ENCODE data around the gene KCNG1.
"Not testable (repeated sequence)": the region's sequence is repeated elsewhere in the genome, so short reads cannot be mapped to it uniquely, and the experiment has no call there.

KCNG1 gene, protein sequence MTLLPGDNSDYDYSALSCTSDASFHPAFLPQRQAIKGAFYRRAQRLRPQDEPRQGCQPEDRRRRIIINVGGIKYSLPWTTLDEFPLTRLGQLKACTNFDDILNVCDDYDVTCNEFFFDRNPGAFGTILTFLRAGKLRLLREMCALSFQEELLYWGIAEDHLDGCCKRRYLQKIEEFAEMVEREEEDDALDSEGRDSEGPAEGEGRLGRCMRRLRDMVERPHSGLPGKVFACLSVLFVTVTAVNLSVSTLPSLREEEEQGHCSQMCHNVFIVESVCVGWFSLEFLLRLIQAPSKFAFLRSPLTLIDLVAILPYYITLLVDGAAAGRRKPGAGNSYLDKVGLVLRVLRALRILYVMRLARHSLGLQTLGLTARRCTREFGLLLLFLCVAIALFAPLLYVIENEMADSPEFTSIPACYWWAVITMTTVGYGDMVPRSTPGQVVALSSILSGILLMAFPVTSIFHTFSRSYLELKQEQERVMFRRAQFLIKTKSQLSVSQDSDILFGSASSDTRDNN

DNA sequence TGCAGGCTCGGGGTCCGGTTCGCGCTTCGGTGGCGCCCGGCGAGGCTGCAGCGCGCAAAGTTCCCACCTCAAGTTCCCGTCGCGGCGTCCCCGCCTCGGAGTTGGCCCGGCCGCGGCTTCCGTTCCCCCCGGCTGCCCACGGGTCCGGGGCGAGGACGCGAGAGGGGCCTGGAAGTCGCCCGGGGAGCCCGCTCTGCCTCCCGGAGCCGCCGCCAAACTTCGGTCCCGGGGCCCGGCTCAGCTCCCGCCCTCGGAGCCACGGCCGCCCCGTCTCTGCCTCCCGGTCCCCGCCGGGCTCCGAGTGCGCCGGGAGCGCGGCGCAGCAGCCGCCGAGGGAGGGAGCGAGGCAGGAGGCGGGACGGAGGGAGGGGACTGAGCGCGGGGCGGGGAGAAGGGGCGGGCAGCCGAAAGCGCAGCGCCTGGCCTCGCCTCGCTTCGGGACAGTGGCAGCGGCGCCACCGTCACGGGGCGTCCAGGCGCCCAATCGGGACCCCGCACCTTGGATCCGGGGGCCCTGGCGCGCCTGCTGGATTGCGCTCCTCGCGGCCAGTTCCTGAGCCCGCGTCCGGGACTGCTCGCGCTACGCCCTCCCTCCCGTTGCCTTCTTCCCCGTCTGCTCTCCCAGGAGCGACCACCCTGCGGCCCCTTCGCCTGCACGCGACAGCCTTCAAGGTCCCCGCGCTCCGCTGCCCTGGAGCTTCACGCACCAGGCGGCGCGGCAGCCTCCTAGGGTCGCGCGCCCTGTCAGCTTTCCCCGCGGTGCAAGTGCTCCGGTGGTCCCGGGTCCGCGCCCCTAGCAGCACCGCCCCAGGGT lies at the start of gene KCNG1:
TSS of gene KCNG1 (minus strand) at position 305 of the 814 bp plus-strand sequence. CDS start 12,769 bp downstream, outside the sequence.
- peak; percentile 54 for DNase-seq

DNA sequence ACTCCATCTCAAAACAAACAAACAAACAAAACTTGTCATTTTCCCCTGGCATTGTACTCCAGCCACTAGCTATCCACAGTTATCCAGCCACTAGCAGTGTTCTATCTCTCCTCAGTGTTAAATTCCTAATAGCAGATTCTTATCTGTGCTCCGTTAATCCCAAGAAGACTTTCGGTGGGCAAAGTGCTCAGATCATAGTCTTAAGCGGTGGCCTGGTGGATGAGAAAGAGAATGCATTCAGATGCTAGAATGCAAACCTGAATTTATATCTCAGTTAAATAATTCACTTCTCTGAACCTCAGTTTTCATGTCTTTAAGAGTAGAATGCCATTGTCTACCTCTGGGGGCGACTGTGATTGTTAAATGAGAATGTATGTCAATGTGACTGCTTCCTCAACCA lies 47.7 kb upstream of the KCNG1 start:
- no peak for DNase-seq

DNA sequence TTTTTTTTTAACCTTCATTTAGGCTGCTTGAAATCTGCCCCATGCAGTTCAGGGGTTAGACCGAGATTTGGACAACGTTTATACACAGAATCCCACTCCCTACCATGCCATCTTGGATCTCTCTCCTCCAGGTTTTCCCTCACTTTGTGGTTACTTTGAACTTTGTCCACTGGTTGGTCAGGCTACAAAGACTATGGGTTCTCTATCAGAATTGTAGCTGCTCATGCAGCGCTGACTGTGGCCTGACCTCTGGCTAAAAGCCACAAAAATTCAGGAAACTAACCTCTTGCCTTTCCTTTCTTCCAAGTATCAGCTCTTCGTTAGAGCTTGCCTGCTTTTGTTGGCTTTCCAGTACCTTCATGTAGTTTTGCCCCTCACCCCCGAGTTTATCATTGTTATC lies 44.9 kb upstream of the KCNG1 start:
- no peak for DNase-seq

DNA sequence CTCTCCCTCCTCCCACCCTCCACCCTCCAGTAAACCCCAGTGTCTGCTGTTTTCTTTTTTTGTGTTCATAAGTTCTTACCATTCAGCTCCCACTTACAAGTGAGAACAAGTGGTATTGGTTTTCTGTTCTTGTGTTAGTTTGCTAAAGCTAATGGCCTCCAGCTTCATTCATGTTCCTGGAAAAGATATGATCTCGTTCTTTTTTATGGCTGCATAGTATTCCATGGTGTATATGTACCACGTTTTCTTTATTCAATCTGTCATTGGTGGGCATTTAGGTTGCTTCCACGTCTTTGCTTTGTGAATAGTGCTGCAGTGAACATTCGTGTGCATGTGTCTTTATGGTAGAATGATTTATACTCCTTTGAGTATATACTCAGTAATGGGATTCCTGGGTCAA lies 42.7 kb upstream of the KCNG1 start:
- no peak for DNase-seq

DNA sequence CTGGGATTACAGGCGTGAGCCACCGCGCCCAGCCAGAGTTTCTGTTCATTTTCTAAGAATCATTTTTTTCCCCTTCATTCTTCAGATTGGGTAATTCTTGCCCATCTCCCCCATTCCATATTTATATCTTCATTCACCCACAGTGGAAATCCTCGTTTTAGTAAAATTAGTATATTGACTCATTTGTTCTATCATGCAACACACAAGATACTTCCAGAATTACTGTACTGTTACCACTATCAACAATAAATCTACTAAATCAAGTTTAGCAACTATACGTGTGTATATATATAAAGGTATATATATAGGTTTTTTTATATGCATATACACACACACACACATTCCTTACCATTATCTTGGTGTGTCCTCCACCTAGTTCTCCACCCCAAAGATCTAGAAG lies 41.2 kb upstream of the KCNG1 start:
- no peak for DNase-seq

DNA sequence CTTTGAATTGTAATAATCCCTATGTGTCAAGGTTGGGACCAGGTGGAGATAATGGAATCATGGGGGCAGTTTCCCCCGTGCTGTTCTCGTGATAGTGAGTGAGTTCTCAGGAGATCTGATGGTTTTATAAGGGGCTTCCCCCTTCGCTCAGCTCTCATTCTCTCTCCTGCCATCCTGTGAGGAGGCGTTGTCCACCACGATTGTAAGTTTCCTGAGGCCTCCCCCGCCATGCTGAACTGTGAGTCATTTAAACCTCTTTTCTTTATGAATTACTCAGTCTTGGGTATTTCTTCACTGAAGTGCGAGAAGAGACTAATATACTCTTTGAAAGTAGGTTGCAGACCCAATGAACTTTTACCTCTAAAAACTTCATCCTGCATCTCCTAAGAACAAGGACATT lies 39.2 kb upstream of the KCNG1 start:
- DNase-seq = peak; percentile 62

DNA sequence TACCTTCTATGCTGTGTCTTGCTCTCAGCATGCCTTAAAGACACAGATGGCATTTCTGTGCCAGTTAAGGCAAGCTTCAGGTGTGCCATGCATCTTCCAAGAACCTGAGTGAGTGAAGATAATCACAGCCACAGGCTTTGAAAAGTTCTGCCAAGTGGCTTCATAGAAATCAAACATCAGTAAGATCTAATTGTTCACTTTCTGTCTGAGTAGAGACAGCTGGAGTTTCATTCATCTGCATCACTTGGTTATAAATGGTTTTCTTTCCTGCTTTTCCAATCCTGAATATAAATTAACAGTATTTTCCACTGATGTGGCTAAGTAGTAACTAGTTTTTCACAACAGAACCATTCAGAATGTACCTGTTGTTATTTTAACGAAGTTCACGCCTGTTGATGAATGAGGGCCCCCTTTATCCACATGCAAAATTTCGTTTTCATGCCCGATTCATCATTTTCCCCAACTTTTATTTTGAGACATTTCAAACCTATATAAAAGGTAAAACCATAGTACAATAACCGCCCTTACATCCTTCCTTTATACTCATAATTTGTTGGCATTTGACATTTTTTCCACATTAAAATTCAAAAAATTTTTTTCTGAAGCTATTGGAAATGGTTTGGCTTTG lies 38.6 kb upstream of the KCNG1 start:
- no peak for DNase-seq

DNA sequence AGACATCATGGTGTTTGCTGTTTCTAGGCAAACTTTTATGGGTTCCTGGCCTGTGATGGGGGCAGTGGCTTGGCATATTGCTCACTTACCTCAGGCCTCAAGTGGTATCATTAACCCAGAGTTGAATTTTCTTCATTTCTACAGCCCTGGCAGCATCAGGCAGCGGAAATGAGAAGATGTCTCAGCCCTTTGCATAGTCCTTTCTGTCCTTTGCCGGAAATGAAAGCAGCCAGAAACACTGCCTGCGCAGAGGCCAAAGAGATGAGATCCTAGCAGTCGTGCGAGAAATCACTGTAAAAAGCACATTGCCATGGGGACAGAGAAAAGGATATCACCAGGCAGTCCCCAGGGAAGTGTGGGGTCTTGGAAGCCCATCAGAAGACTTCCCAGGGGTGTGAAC lies 37.4 kb upstream of the KCNG1 start:
- DNase-seq = no peak

DNA sequence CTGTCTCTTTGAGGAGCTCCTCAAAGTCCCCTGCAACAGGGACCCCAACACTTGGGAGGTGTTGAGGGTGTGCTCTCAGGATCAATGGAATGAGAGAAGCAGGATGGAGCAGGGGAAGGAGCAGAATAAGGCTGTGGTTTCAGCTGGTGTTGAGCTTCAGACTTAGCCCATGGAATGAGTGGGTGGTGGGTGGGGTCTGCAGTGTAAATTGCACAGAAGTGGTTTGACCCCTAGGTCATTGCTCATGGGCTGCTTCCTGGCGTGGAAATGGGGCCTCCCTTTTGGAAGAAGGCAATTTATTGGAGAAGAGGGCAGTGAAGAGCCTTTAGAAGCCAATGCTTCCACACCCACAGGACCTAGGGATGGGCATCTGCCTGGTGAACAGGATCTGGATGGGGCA lies 37.0 kb upstream of the KCNG1 start:
- no peak for DNase-seq

DNA sequence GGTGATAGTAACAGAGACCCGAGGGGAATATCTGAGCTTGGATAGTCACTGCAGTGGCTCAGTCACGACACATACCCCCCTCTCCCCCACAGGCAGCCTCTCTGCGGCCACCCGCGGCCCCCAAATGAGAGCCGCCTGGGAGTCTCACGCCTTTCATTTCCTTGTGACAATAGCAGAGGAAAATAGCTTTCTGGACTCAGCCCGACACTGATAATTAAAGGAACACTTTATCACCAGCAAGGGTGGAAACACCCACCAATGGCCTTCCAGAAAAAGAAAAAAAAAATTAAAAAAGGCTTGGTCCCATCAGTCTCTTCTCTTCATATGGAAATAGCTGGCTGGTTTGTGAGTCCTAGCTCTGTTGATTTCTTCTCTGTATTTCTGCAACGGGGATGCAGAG lies 35.1 kb upstream of the KCNG1 start:
- DNase-seq = no peak

DNA sequence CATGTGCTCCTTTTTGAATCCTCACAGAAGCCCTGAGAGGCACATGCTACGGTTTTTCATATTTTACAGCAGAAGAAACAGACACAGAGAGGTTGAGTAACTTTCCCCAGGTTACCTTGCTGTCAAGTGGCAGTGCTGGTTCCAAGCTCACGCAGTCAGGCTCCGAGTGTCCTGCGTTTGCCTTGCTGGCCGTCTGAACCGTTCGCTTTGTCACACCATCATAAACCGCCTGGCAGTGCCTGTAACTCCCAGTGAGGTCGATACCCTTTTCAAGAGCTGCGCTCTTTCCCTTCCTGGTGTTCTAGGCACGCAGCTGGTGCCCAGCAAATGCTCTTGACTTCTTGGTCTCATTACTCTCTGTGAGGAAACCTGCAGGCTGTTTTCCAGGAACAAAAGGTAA lies 31.3 kb upstream of the KCNG1 start:
- no peak for DNase-seq

DNA sequence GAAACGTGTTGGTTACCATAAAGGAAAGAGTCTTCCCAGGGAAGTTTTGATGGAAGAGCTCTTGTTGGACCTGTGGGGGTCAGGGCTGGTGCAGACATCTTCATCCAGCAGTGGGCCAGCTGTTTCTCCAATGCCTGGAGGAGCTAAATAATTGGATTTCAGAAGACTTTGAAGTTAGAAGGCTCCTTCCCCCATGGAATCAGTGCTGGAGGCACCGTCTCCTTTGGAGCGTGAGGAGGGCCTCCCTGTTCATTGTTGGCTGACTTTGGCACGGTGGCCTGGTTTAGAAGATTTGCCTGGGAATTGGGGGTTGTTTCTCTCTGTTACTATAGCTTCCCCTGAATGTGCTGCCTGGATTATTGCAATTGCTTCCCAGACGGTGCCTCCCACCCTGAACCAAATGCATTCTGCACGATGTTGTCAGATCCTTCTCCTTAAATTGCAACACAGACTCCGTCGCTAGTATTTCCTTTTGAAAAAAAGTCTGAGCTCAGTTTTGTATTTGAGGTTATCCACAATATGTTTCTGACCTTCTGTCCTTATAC lies 27.7 kb upstream of the KCNG1 start:
- no peak for DNase-seq

DNA sequence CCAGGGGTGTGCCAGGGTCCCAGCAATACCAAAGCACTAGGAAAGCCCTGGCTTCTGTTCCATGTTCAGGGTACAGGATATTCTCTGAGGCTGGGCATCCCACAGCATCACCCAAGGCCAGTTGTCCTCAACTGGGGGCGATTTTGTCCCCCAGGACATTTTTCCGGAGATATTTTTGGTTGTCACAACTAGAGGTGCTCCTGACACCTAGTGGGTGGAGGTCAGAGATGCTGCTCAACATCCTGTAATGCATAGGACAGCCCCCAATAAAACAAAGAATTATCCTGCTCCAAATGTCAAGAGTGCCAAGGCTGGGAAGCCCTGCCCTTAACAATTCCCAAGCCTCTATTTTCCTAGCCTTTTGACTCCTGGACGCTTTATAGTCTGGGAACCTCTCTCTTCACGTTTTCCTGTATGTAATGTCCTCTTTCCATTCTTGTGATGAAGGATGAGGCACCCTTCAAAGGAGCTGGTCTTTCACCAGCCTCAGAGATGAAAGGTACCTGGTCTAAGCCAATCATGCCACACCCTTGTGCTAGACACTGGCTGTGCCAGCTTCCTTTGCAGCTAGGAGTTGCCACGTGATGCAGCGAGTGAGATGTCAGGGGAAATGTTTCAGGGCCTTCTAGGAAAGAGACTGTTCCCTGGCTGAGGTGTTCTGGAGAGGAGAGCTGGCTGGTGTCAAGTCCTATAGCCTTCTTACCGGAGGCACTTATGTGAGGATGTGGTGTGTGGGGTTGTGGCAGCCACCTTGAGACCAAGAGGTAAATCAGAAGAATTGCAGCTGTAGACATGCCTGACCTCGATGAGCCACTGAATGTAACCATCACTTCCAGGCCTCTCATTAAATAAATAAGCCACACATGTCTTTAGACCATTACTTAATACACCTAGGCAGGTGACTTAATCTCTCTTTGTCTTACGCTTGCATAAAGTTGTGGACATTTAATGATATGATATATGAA lies 23.4 kb upstream of the KCNG1 start:
- DNase-seq = no peak

DNA sequence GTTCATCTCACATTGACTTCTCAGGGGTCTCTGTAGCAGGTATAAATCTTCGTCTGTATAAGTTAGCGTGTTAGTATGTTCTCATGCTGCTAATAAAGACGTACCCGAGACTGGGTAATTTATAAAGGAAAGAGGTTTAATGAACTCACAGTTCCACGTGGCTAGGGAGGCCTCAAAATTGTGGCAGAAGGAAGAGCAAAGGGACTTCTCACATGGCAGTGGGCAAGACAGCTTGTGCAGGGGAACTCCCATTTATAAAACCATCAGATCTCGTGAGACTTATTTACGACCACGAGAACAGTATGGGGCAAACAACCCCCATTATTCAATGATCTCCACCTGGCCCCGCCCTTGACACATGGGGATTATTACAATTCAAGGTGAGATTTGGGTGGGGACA lies 22.6 kb upstream of the KCNG1 start:
- not testable (repeated sequence) for DNase-seq

DNA sequence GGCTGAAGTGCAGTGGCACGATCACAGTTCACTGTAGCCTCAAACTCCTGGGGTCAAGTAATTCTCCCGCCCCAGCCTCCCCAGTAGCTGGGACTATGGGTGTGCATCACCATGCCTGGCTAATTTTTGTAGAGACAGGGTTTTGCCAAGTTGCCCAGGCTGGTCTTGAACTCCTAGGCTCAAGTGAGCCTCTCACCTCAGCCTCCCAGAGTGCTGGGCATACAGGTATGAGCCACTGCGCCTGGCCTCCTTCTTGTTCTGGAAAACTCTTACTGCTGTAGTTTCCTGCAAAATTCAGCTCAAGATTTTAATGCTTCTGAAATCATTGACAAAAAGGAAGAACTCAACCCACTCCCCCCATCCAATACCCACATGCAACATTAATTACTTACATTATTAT lies 21.9 kb upstream of the KCNG1 start:
- no peak for DNase-seq

DNA sequence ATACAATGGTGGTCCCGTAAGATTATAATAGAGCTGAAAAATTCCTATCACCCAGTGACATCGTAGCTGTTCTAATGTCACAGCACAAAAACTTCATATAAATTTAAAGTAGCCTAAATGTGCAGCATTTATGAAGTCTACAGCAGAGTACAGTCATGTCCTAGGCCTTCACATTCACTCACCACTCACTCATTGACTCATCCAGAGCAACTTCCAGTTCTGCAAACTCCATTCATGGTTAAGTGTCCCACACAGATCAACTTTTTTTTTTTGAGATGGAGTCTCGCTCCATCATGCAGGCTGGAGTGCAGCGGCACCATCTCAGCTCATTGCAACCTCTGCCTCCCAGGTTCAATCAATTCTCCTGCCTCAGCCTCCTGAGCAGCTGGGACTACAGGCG lies 20.9 kb upstream of the KCNG1 start:
- no peak for DNase-seq

DNA sequence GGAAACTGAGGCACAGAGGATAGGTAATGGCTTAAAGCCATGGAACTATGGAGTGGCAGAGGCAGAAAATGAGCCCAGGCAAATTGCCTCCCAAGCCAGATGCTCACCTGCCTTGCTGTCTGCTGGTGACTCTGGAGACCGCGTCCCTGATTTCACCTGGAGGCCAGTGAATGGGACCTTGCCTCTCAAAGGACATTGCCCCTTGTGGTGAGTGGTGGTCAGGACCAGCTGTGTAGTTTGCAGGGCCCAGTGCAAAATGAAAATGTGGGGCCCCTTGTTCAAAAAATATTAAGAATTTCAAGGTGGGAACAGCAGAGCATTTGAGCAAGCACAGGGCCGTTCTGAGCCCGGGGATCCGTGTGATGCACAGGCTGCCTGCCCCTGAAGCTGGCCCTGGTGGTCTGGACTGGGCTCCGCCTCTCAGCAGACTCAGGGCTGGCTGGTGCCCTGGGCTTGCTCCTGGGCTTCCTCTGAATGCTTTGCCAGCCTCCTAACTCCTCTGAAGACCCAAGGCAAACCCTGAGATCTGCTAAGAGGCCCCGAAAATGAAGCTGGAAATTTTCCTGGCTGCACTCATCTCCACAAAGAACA lies 19.8 kb upstream of the KCNG1 start:
- no peak for DNase-seq

DNA sequence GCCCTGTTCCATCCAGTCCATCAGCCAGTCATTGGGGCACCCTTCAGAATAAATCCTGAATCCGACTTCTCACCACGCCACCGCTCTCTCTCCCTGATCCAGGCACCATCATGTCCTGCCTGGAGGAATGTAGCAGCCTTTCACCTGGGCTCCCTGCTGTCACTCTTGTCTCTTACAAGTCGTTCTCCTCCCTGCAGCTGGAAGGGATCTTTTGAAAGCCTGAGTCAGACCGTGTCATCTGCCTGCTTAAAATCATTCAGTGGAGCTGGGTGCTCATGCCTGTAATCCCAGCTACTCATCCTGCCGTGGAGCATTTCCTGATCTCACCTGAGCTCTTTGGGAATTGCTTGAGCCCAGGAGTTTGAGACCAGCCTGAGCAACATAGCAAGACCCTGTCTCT lies 19.2 kb upstream of the KCNG1 start:
- DNase-seq = no peak

DNA sequence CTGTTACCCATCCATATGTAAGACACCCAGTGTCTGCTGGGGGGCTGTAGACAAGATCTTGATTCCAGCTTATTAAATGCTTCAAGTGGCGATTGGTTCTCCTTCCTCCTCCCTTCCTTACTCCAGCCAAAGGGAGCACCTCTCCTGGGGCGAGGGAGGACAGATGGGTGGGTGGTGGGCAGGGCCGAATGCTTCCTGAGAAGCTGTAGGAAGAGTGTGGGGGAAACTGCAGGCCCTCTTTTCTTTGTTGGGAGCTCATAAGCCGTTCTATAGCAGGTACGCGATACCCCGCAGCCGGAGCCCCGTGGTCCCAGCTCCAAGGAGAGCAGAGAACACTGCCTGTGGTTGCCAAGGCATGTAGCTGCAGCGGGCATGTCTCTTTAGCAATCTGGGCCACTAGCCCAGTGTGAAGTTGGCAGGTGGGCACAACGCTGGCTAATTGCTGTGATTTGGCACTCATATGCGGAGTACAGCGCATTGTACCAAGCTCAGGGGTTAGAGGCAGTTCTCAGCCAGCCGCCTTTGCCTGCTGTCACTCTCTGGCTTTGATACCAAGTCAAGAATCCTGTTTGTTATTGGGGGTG lies 14.7 kb upstream of the KCNG1 start:
- DNase-seq = no peak

DNA sequence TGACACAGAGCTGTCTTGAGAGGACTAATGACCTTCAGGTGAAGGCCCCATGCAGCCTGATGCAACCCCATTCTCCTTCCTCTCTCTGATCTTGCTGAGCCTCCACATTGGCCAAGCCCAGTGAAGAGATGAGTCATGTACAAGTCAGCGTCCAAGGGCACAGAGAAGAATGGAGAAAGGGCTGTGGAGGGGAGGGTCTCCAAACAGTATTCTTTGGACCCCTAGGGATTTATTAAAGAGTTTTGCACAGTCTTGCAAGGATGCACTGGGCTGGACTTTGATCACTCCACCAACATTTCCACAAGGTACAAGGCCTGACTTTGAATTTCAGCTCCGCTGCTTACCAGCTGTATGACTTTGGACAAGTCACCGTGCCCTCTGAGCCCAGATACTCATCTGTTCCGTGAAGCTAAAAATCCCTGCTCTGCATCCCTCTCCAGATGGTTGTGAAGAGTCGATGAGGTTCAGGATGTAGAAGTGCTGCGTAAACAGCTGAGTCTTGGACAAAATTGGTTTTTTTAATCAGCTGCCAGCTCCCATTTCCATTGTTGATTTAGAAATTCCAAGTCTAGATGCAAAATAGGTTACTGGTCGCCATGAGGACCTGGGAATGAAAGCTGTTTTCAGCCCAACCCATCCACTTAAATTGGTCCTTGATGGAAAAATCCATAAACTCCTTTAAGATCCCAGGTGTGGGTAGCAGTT lies 14.1 kb upstream of the KCNG1 start:
- no peak for DNase-seq

DNA sequence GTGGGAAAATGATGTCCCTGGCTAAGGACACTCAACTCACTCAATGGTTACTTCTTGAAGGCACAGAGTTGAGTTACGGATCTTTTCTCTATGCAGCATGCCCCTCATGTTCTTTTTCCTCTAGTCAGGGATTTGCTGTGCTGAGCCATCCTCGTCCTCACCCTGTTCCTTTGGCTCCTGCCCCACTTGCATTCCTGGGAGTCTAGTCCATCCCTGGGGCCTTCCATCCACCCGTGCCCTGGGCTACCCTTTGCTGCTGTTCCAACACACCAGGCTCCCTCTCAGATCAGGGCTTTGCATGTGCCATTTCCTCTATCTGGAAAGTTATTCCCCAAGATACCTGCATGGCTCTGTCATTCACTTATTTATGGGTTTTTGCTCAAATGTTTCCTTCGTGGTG lies 13.3 kb upstream of the KCNG1 start:
- no peak for DNase-seq
